HEK293T (cell line): Measurements from ENCODE around the gene PLA1A.

Source experiments
- CTCF ChIA-PET: fragments of 350-600 bp; formaldehyde crosslinking; extraction: SDS; loops from one replicate; lab custom pipeline; 2021; ENCODE audit warnings: antibody characterized with exemption, inconsistent platforms; lab: Yijun Ruan, JAX
- POLR2A ChIA-PET: fragments of 350-600 bp; formaldehyde crosslinking; extraction: SDS; loops from one replicate; lab custom pipeline; 2020; ENCODE audit warnings: antibody characterized with exemption, inconsistent platforms; lab: Yijun Ruan, JAX
- DNase-seq: peaks from one replicate; pipeline ENCODE4 v3.0.0; 2012; ENCODE audit warnings: mixed read lengths; ENCODE audit errors: extremely low spot score
- ARNT ChIP-seq: fragments of 450-650 bp; IDR thresholded peaks from 2 replicates; pipeline ENCODE4 v1.6.1; 2017; ENCODE audit warnings: mild to moderate bottlenecking
- BHLHE40 ChIP-seq: fragments of 450-650 bp; IDR thresholded peaks from 2 replicates; pipeline ENCODE4 v1.6.1; 2016; ENCODE audit warnings: mild to moderate bottlenecking, moderate library complexity, borderline replicate concordance
- CTBP1 ChIP-seq: fragments of 450-650 bp; IDR thresholded peaks from 2 replicates; pipeline ENCODE4 v1.6.1; 2016; ENCODE audit warnings: borderline replicate concordance
- ELF4 ChIP-seq: fragments of 450-650 bp; IDR thresholded peaks from 2 replicates; pipeline ENCODE4 v1.6.1; 2017; ENCODE audit warnings: antibody characterized with exemption
- FOXA1 ChIP-seq: fragments of 450-650 bp; IDR thresholded peaks from 2 replicates; pipeline ENCODE4 v1.6.1; 2016; ENCODE audit warnings: mild to moderate bottlenecking
- FOXK2 ChIP-seq: fragments of 450-650 bp; IDR thresholded peaks from 2 replicates; pipeline ENCODE4 v1.6.1; 2016; ENCODE audit warnings: mild to moderate bottlenecking
- FOXM1 ChIP-seq: fragments of 450-650 bp; IDR thresholded peaks from 2 replicates; pipeline ENCODE4 v1.6.1; 2017; ENCODE audit warnings: mild to moderate bottlenecking, borderline replicate concordance
- HDGF ChIP-seq: fragments of 450-650 bp; IDR thresholded peaks from 2 replicates; pipeline ENCODE4 v1.6.1; 2017; ENCODE audit warnings: antibody characterized with exemption, borderline replicate concordance
- L3MBTL2 ChIP-seq: fragments of 450-650 bp; conservative IDR thresholded peaks from 2 replicates; pipeline ENCODE4 v1.6.1; 2016; ENCODE audit warnings: mild to moderate bottlenecking
- LEF1 ChIP-seq: fragments of 450-650 bp; IDR thresholded peaks from 2 replicates; pipeline ENCODE4 v1.6.1; 2017; ENCODE audit warnings: mild to moderate bottlenecking, borderline replicate concordance
- NFRKB ChIP-seq: fragments of 450-650 bp; IDR thresholded peaks from 2 replicates; pipeline ENCODE4 v1.6.1; 2016; ENCODE audit warnings: mild to moderate bottlenecking, moderate library complexity
- SP1 ChIP-seq: fragments of 450-650 bp; IDR thresholded peaks from 2 replicates; pipeline ENCODE4 v1.6.1; 2017
- SUZ12 ChIP-seq: fragments of 450-650 bp; IDR thresholded peaks from 2 replicates; pipeline ENCODE4 v1.6.1; 2016; ENCODE audit warnings: mild to moderate bottlenecking
- TARDBP ChIP-seq: fragments of 450-650 bp; IDR thresholded peaks from 2 replicates; pipeline ENCODE4 v1.6.1; 2016
- ZNF384 ChIP-seq: fragments of 450-650 bp; IDR thresholded peaks from 2 replicates; pipeline ENCODE4 v1.6.1; 2016
- TF ChIP-seq, protein P1 (sequence below): fragments of 450-650 bp; IDR thresholded peaks from 2 replicates; pipeline ENCODE4 v1.6.1; 2016

PLA1A gene

DNA sequence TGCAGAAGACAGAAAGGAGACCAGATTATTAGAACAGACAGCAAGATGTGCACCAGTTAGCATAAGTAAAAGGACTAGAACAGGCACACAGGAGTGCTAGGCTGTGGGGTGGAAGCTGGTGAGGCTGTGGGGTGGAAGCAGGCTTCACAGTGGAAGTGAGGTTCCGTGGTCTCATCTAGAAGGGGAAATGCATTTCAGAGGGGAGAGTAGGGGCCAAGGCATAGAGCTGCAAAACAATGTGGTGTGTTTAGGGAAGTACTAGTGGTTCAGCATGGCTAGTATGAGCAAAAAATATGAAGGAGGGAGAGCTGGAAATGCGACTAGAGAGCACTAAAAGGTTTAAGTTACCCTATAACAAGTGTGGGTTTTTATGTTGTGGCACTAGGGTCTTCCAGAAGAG is 56.2 kb downstream of the PLA1A start:
- no peak for DNase-seq
- ChIA-PET POLR2A (no interaction called here), CTCF (interaction anchor here (0.6 kb wide), 1 partner anchor 381 kb away, joined by 3 read pairs; no protein-coding TSS in a partner anchor)
- TF ChIP-seq SUZ12 (no peak), NFRKB (no peak)

DNA sequence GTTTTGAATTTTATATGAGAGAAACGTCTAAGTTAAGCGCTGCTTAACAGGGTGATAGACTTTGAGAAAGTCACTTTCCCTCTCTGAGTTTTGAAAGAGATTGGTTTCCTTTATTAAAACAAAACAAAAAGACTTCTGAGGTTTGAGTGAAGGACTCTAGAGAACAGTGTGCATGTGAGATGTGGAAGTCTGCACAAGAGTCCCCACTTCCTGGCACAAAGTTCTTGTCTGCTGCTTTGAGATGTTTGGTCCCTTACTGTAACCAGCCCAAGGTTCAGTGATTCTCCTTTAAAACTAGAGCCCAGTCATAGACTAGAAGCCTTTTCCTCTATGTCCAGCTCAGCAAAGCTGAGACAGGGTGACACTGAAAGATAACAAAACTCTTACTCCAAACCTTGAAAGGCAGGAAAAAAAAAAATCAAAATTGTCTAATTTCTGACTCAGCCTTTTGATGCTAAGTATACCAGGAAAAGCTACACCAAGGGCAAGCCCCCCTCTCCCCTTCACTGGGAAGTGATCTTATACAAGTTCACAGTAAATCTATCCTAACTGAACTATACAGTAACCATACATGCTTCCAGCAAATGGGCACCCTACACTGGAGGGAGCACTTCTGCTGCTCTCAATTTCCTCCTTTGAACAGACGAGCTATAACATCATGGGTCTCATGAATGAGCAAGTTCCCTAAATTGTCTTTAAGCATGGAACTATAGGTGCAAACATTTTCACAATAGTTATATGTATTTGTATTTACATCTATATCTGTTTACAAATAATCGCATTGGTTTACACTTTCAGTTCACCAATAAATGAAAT is 60.4 kb downstream of the PLA1A start:
- ChIA-PET POLR2A (no interaction called here), CTCF (no interaction called here)
- TF ChIP-seq L3MBTL2 (no peak), ELF4 (no peak), FOXA1 (no peak)
- DNase-seq: no peak

DNA sequence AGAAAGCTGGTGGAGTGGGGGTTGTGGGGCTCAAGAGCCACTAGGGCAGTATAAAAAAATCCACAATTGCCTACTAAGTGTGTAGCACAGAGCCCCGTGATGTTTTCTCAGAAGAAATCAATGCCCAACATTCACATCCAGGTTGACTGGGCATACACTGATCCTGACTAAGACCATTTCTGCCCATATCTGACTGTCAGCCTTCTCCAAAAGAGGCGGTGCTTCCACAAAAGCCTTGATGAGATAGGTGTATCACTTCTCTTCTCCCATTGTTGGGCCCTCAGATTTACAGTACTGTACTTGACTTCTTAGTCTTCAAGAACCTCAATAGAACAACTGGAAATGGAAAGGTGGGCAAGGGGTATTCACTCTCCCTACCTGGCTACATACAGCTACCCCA is 61.3 kb downstream of the PLA1A start:
- ChIA-PET POLR2A (no interaction called here), CTCF (no interaction called here)
- DNase-seq: no peak
- no peak for TF ChIP-seq FOXM1
- TF ChIP-seq BHLHE40: no peak
- no peak for TF ChIP-seq FOXA1
- TF ChIP-seq SP1: no peak
- TF ChIP-seq, protein P1, sequence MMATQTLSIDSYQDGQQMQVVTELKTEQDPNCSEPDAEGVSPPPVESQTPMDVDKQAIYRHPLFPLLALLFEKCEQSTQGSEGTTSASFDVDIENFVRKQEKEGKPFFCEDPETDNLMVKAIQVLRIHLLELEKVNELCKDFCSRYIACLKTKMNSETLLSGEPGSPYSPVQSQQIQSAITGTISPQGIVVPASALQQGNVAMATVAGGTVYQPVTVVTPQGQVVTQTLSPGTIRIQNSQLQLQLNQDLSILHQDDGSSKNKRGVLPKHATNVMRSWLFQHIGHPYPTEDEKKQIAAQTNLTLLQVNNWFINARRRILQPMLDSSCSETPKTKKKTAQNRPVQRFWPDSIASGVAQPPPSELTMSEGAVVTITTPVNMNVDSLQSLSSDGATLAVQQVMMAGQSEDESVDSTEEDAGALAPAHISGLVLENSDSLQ: no peak
- no peak for TF ChIP-seq L3MBTL2
- no peak for TF ChIP-seq HDGF
- no peak for TF ChIP-seq ELF4
- no peak for TF ChIP-seq CTBP1
- TF ChIP-seq FOXK2: no peak
- TF ChIP-seq ZNF384: no peak
- TF ChIP-seq SUZ12: no peak

GRCh38 chr3:119659606-119660291 is 62.1 kb downstream of the PLA1A start:
- CTCF ChIA-PET: no interaction called here
- TF ChIP-seq ARNT (no peak), HDGF (no peak), CTBP1 (no peak), FOXK2 (no peak), BHLHE40 (no peak), FOXA1 (no peak), SUZ12 (no peak), SP1 (no peak), ZNF384 (no peak), L3MBTL2 (no peak), NFRKB (no peak), FOXM1 (no peak), LEF1 (no peak), TARDBP (no peak), ELF4 (no peak)
- TF ChIP-seq, protein P1: no peak
- DNase-seq: no peak
- POLR2A ChIA-PET: no interaction called here

GRCh38 chr3:119660474-119661440 is 63.1 kb downstream of the PLA1A start, which contains the start of gene POPDC2:
POPDC2 (minus strand) TSS chr3:119660589; CDS start chr3:119660423, 166 bp downstream.
- no peak for TF ChIP-seq HDGF
- TF ChIP-seq CTBP1: no peak
- TF ChIP-seq TARDBP: no peak
- TF ChIP-seq LEF1: no peak
- no peak for TF ChIP-seq ARNT
- TF ChIP-seq SUZ12: no peak
- TF ChIP-seq ELF4: no peak
- no peak for TF ChIP-seq L3MBTL2
- TF ChIP-seq, protein P1: no peak
- no peak for TF ChIP-seq ZNF384
- no peak for DNase-seq
- CTCF ChIA-PET: no interaction called here
- POLR2A ChIA-PET: no interaction called here
